GM21576 (cell line): Measurements from ENCODE around the gene ATP6AP1.

ENCODE experiments used
- ATAC-seq: cut with Tn5 transposase; IDR thresholded peaks from one replicate; pipeline ENCODE4 v1.9.1; 2021; ENCODE audit warnings: mild to moderate bottlenecking, moderate library complexity; ENCODE audit not compliant: unreplicated experiment

ATP6AP1 gene

DNA sequence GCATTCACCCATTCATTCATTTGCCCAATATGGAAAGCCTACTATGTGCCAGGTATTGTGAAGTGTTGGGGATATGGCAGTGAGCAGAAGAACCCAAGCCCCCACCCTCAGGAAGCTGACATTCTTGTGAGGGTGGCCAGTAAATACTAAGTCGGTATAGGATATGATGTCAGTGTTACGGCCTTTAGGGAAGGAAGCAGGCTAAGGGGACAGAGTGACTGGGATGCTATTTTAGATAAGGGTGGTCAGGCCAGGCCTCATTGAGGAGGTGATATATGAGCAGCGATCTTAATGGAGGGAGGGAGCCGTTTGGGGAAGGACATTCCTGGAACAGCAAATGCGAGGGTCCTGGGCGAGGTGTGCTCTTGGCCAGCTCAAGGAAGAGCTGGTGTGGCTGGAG, 2.0 kb downstream of the ATP6AP1 start:
- no peak for ATAC-seq

DNA sequence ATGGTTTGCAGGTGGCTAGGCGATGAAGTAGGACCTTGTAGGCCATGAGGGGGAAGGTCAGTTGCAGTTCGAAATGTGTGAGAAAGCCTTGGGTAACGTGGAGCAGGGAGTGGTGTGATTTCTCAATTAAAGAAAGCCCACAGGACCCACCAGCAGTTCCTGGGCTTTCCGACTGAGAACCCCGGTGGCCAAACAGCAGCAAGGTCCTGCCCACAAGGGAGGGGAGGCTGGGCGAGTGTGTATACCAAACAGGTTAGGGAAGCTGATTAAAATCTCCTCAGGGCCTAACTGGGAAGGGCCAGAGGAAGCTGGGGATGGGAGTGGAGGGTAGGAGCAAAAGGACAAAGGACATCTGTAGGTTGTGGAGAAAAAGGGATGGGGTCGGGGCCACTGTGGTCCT, 2.4 kb downstream of the ATP6AP1 start:
- no peak for ATAC-seq

DNA sequence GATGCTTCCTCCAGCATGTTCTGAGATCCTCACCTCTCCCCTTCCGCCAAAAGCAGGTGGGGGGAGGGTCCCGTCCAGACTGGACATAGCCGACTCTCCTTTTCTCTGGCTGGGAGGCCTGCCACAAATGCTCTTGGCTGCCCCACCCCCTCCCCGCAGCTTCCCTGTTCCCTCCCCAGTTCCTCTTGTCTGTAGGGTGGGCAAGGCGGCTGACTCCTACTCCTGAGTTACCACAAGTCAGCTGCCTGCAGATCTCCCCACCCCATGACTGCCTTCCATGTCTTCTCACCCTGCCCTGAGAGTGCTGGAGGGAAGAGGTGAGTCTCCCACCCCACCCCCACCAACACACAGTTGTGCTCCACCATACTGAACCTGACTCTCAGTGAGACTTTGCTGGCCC, 2.9 kb downstream of the ATP6AP1 start:
- no peak for ATAC-seq

DNA sequence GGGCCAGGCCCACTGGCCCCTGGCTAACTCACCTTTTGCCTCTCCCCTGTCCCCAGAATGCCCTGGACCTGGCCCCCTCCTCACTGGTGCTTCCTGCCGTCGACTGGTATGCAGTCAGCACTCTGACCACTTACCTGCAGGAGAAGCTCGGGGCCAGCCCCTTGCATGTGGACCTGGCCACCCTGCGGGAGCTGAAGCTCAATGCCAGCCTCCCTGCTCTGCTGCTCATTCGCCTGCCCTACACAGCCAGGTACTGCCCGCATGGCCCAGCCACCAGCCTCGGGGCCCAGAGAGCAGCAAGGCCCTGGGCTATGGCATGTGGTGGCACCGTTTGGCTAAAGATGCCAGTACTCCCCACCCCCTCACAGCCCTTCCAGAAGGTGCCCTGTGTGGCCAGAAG, 3.7 kb downstream of the ATP6AP1 start:
- no peak for ATAC-seq

DNA sequence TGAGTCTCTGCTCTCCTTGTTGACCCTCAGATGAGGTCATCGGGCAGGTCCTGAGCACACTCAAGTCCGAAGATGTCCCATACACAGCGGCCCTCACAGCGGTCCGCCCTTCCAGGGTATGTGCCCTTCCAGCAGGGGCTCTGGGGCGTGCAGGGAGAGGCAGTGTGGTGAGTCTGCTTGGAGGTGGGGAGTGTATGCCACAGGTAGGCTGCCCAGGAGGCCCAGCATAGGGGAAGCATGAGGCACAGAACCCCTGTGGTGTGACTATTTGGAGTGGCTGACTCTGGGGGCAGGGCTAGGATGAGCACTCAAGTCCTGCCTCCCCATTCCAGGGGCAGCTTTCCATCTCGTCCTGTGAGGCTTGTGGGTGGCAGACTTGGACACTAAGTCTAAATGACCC, 5.1 kb downstream of the ATP6AP1 start:
- no peak for ATAC-seq

DNA sequence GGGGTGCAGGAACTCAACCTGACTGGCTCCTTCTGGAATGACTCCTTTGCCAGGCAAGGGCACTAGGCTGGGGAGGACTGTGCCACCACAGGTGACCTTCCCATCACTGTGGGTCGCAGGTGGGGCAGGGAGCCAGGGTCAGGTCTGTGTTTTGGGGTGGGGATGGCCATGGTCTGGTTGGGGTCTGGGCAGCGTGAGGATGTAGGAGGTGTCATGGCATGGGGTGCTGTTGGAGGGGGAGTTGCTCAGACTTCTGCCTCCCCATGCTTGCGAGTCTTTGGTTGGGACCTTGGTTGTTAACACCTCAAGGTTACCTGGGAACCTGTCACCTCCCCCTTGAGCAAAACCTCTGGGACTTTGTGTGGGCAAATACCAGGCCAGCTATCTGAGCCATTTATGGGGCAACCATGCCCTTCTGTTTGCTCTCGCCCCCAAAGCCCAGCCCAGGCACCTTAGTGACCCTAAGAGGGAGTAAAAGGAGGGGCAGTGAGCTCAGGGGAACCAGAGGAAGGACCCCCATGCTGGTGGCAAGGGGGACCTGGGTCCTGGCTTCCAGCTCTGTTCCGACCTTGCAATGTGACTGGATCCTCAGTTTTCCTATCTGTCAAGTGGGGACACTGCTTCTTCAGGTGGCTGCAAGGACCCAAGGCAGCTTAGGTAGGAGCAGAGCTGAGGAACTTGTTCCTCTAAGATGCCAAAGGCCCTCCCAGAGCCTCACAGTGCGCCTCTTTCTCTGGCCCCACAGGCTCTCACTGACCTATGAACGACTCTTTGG, 6.1 kb downstream of the ATP6AP1 start:
- no peak for ATAC-seq

DNA sequence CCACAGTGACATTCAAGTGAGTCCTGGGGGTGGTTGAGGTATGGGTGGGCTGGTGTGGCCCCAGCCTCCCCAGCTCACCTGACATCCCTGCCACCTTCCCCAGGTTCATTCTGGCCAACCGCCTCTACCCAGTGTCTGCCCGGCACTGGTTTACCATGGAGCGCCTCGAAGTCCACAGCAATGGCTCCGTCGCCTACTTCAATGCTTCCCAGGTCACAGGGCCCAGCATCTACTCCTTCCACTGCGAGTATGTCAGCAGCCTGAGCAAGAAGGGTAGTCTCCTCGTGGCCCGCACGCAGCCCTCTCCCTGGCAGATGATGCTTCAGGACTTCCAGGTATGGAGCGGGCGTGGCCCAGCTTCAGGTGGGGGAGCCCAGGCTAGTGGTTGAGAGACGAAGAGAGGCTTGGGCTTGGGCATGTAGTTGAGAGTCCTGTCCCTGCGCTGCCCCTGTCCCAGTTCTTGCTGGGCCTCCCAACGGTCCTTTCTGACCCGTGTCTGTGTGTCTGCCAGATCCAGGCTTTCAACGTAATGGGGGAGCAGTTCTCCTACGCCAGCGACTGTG, 6.8 kb downstream of the ATP6AP1 start:
- ATAC-seq: no peak

DNA sequence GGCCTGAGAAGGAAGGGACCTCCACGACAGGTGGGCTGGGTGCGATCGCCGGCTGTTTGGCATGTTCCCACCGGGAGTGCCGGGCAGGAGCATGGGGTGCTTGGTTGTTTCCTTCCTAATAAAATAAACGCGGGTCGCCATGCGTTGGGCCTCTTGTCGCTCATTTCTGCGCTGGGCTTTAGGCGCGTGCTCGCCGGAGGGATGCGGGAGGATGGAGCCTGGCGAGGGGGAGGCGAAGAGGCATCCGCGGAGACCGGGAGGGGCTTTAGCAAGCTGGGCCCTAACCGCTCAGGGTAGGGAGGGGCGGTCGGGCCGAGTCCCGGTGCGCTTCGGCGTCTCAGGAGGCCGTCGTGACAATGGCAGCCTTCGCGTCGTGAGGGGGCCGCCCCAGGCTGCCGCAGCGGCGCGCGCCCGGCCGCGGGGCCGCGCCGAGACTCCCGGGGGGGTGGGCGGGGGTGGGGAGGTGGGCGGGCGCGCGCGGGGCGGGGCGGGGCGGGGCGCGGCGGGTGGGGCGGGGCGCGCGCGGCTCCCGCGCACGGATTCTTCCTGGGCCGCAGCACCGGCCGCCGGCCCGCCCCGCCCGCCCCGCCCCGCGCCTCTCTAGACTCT, 8.0 kb downstream of the ATP6AP1 start:
- ATAC-seq: no peak

DNA sequence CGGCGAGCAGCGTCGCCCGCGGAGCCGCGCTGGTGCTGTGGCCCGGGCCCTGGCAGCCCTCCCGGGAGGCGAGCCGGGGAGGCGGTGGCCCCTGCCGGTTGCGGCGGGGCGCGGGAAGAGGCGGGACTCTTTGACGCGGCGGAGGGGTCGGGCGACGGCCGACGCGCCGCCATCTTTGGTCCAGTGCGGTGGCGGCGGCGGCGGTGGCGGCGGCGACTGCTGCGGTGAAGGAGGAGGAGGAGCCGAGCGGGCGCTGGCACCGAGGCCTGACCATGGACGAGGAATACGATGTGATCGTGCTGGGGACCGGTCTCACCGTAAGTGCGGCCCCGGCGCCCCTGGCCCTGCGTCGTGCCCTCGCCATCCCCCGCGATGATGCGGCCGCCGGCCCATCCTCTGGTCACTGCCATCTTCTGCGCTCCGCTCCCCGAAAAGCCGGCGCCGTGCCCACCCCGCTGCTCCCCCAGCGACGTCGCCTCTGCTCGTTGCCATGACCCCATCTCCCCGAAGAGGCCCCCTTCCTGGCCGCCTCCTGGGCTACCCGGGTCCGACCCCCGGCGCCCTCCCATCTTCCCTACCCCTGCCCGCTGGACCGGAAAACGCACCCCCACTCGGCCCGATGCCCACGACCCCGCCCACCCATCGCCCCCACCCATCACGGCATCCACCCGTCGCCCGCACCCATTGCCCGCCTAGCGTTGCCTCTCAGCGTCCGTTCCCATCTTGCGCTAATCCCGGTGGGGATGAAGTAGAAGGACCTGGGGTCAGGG, 8.7 kb downstream of the ATP6AP1 start, which contains the start of gene GDI1:
Gene GDI1, plus strand, starts transcription at position 172 of the 770 bp plus-strand sequence. Its CDS starts 101 bp downstream, at position 273.
- ATAC-seq: no peak

DNA sequence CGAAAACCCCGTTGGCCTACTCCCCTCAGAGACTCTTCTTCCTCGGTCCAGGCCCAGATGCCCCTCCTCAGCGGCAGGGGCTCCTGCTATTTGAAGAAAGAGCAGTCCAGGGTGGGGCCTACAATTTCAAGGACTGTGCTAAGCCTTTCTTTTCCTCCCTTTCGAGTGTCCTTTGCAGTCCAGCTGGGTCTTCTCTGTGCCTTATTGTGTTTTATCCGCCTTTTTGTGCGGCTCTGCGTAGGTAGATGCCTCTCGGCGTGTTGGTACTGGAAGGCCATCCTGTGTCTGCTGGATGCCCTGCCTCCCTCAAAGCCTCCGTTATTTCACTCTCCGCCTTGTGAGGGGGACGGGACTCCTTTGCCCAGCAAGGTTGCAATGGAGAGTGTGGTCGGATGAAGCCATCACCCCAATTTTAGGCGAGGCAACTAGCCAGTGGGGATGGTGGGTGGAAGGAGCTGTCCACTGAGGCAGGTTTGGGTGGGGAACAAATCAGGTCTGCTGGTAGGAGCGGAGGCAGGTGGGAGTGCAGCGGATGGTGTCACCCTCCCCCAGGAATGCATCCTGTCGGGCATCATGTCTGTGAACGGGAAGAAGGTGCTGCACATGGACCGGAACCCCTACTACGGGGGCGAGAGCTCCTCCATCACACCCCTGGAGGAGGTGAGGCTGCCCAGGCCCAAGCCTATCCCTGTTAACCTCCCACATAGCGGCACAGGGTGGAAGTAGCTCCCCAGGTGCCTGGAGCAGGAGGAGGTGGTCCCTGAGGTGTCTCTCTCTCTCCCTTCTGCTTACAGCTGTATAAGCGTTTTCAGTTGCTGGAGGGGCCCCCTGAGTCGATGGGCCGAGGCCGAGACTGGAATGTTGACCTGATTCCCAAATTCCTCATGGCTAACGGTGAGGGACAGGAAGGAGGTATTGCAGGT, 9.8 kb downstream of the ATP6AP1 start:
- ATAC-seq: no peak

DNA sequence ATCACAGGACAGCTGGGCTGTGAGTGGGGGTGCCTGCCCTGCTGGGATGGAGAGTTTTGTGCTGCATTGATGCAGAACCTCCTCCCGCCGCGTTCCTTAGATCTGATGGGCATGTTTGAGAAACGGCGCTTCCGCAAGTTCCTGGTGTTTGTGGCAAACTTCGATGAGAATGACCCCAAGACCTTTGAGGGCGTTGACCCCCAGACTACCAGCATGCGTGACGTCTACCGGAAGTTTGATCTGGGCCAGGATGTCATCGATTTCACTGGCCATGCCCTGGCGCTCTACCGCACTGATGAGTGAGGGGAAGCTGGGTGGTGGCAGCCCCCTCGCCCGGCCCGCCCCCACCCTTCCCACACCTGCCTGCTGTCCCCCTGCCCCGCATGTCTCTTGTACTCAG, 11.4 kb downstream of the ATP6AP1 start:
- no peak for ATAC-seq

DNA sequence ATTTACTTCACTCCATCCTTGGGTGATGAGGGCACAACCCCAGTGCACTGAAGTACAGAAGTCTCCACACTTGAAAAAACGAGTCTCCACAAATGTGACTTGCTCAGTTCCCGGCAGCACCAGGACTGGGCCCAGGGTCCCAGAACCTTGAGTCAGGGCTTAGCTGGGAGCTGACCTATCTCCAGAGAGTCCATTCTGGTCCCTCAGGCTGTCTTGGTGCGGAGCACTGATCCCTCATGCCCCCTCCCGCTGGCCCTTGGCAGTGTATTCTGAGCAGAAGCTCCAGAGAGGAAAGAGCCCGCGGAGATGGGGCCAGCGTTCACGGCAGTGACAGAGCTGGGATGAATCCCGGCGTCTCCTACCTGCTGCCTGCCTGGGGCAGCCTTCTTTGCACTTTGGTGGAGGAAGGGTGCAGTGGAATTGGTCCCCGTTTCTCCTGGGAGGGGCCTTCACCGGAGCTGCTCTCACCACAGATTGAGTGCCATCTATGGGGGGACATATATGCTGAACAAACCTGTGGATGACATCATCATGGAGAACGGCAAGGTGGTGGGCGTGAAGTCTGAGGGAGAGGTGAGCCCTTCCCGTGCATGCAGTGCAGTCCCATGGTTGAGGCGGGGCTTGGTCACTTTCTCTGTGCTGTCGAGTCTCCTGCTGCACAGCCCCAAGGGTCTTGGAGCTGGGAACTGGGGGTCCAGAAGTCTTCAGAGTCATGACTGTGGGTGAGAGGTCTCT, 12.3 kb downstream of the ATP6AP1 start:
- ATAC-seq: no peak

DNA sequence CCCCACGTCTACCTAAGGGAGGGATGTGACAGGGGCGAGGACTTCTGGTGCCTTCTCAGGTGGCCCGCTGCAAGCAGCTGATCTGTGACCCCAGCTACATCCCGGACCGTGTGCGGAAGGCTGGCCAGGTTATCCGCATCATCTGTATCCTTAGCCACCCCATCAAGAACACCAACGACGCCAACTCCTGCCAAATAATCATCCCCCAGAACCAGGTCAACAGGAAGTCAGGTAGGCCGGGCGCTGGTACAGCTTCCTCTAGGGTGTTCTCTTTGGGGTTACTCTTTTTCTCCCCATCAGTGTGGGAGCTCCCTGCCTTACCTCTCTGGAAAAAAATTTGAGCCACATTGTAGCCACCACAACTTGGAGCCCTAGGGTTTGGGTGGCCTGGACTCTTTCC, 13.1 kb downstream of the ATP6AP1 start:
- no peak for ATAC-seq

DNA sequence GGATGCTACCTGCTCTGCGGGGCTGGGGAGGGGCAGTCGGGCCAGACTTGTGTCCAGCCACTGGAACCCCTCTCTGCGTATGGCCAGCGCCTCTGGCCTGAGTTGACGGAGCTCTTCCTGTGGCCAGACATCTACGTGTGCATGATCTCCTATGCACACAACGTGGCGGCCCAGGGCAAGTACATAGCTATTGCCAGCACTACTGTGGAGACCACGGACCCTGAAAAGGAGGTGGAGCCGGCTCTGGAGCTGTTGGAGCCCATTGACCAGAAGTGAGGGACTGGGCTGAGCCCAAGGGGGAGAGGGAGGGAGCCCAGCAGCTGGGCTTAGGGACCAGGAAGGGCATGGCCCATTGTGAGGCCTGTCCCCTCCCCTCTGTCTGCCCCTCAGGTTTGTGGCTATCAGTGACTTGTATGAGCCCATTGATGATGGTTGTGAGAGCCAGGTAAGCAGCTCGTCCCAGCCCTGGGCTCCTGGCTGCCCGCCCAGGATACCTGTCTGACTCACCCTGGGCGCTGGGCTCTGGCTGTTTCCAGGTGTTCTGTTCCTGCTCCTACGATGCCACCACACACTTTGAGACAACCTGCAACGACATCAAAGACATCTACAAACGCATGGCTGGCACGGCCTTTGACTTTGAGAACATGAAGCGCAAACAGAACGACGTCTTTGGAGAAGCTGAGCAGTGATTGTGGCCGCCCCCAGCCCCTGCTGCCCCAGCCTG, 13.7 kb downstream of the ATP6AP1 start:
- ATAC-seq: no peak

DNA sequence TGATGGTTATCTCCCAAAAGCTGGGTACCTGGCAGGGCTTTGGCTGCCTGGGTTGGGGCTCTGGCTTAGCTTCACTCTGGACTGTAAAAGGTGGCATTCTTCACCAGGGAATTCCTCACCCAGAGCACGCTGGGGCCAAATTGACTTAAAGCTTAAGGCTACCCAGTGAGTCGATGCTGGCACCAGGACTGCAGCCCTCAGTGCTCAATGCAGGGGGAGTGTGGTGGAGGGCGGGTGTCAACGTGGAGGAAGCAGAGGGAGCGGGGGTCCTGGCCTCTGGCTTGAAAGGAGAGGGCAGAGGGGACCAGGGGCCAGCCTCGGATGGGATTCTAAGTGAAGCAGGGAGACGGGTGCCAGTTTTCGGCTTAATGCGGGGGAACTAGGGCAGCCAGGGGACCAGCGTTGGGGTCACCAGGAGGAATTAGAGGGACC, 15.0 kb downstream of the ATP6AP1 start:
- ATAC-seq: no peak

DNA sequence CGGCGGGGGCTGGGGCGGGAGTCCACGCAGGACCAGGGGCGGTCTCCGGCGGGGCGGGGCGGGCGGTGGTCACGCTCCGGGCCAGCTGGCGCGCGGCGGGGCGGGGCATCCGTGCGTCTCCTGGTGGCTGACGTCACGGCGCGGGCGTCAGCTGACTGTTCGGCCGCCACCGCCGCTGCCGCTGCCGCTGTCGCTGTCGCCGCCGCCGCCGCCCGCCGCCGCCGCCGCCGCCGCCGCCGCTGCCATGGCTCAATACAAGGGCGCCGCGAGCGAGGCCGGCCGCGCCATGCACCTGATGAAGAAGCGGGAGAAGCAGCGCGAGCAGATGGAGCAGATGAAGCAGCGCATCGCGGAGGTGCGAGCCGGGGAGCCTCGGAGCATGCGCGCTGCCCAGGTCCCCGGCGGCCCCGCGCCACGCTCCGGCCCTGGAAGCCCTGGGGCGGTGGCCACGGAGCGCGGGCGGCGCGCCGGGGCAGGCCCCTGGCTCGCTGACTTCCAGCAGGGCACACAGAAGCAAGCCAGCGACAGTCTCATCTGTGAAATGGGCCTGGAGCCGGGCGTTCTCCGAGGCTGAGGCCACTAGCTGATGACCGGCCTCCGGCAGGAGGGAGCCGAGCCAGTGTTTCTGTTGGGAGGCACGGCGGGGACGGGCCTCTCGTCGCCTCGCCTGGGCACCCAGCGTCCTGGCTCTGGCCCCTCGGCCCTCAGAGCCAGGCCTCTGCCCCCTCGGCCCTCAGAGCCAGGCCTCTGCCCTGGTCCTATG, 15.7 kb downstream of the ATP6AP1 start, which contains the start of gene FAM50A:
Gene FAM50A, plus strand, starts transcription at position 150 of the 763 bp plus-strand sequence. Its CDS starts 95 bp downstream, at position 245.
- ATAC-seq: peak; percentile 52

DNA sequence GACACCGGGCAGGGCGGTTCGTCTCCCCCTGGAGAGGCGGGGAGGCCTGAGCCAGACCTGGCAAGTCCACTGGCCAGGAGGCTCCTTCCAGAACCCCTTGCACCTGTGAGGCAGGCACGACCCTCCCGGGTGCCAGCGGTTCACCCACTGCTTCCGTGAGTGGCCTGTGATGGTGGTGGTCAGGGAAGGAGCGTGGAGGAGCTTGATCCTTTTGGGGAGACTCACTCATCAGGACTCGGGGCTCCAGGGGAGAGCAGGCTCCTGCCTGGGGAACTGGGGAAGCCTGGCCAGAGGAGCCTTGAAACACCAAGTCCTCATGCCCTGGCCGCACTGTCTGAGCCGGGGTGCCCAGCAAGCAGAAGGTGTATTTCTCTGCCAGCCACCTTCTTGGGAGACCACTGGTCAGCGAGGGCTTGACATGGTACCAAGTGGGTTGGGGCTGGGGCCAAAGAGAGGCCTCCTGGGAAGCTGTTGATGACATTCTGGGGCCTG, 16.3 kb downstream of the ATP6AP1 start:
- ATAC-seq: no peak

DNA sequence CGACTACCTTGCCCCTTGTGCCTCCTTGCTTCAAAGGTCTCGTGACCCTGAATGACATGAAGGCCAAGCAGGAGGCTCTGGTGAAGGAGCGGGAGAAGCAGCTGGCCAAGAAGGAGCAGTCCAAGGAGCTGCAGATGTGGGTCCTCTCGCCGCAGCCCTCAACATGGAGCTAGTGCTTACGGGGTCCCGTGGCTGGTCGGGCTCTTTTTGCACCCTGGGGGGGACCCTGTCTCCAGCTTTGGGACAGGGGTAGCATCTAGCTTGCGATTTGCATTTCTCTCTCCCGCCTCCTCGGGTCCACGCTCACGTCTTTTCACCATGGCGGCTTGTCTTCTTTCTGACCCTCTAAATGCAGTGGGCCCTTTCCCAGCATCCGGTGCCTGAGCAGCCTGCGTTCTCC, 17.3 kb downstream of the ATP6AP1 start:
- ATAC-seq: no peak
